K562 (cell line): ENCODE measurements around the gene FAM174B. TPM values are rescaled to one million over a fixed set of nuclear protein-coding genes. Genes with fewer than 3 reads are reported as not detected.

Experiments
- GABPA ChIP-seq: fragments of 200-800 bp; sonication (Bioruptor generic); conservative IDR thresholded peaks from 2 replicates; pipeline ENCODE4 v1.6.1; 2016; ENCODE audit warnings: low read depth, missing genetic modification characterization, missing compliant biosample characterization
- L3MBTL2 ChIP-seq: fragments of 450-650 bp; IDR thresholded peaks from 2 replicates; pipeline ENCODE4 v1.6.1; 2016; ENCODE audit warnings: mild to moderate bottlenecking, moderate library complexity
- polyA plus RNA-seq, 8 experiments: library from polyadenylated mRNA; depleted of rRNA in 4 of 8; stranded (reverse) in 5 of 8; unstranded in 3 of 8; fragments of >200 nt; fragmentation: Nextera tagmentation in 2 of 8; fragmentation: Illumina TruSeq in 1 of 8; extraction: Ambion mirVana in 2 of 8; extraction: Trizol in 1 of 8; gene quantifications; 2 replicates each; pipeline versions ENCODE4 v1.2.1 to v1.2.3, GENCODE V29; 2011 to 2014; ENCODE audit warnings: inconsistent platforms in 1 of 8, missing spikeins in 1 of 8
- total RNA-seq, 7 experiments: library from RNA; depleted of rRNA in 6 of 7; stranded (reverse); fragments of >200 nt in 6 of 7; fragmentation: Illumina TruSeq in 2 of 7; extraction: Trizol in 2 of 7; gene quantifications; 2 replicates each; pipeline versions ENCODE4 v1.2.1 to v1.2.3, GENCODE V29; 2011 to 2021; ENCODE audit warnings: low replicate concordance in 1 of 7
- TF ChIP-seq, protein P1 (sequence below), 2 experiments: IDR thresholded peaks; 2 replicates each; pipeline ENCODE4 v1.6.1; 2011; ENCODE audit warnings: borderline replicate concordance in 1 of 2, control low read depth in 1 of 2, low read depth in 1 of 2, low read length in 1 of 2, mild to moderate bottlenecking in 1 of 2, mixed read lengths in 1 of 2, moderate library complexity in 1 of 2; ENCODE audit not compliant: insufficient read depth in 1 of 2, insufficient read length in 1 of 2, poor library complexity in 1 of 2, severe bottlenecking in 1 of 2; ENCODE audit errors: extremely low read depth in 1 of 2
- TF ChIP-seq, protein P2 (sequence below): sonication (generic); formaldehyde crosslinking; IDR thresholded peaks from 2 replicates; pipeline ENCODE4 v1.8.0; 2023; ENCODE audit warnings: missing genetic modification reagents, mild to moderate bottlenecking, borderline replicate concordance

The FAM174B gene
- total and polyA plus RNA-seq, 9 of the 15 experiments (the other 6 are each of a cell fraction or from before 2014, with no cell fraction given): 0.39 to 2.7 (median 1.9) TPM; not detected in 1

- TF ChIP-seq, protein P1, sequence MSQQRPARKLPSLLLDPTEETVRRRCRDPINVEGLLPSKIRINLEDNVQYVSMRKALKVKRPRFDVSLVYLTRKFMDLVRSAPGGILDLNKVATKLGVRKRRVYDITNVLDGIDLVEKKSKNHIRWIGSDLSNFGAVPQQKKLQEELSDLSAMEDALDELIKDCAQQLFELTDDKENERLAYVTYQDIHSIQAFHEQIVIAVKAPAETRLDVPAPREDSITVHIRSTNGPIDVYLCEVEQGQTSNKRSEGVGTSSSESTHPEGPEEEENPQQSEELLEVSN (IDR thresholded peaks at IDR 0.05; ENCODE audit: borderline replicate concordance in 1 of 2, extremely low read depth in 1 of 2, insufficient read depth in 1 of 2, insufficient read length in 1 of 2, low read depth in 1 of 2, low read length in 1 of 2, poor library complexity in 1 of 2, severe bottlenecking in 1 of 2): peak in 1 of 2 experiments; percentile 73
- TF ChIP-seq L3MBTL2: peak; percentile 73
- TF ChIP-seq, protein P2, sequence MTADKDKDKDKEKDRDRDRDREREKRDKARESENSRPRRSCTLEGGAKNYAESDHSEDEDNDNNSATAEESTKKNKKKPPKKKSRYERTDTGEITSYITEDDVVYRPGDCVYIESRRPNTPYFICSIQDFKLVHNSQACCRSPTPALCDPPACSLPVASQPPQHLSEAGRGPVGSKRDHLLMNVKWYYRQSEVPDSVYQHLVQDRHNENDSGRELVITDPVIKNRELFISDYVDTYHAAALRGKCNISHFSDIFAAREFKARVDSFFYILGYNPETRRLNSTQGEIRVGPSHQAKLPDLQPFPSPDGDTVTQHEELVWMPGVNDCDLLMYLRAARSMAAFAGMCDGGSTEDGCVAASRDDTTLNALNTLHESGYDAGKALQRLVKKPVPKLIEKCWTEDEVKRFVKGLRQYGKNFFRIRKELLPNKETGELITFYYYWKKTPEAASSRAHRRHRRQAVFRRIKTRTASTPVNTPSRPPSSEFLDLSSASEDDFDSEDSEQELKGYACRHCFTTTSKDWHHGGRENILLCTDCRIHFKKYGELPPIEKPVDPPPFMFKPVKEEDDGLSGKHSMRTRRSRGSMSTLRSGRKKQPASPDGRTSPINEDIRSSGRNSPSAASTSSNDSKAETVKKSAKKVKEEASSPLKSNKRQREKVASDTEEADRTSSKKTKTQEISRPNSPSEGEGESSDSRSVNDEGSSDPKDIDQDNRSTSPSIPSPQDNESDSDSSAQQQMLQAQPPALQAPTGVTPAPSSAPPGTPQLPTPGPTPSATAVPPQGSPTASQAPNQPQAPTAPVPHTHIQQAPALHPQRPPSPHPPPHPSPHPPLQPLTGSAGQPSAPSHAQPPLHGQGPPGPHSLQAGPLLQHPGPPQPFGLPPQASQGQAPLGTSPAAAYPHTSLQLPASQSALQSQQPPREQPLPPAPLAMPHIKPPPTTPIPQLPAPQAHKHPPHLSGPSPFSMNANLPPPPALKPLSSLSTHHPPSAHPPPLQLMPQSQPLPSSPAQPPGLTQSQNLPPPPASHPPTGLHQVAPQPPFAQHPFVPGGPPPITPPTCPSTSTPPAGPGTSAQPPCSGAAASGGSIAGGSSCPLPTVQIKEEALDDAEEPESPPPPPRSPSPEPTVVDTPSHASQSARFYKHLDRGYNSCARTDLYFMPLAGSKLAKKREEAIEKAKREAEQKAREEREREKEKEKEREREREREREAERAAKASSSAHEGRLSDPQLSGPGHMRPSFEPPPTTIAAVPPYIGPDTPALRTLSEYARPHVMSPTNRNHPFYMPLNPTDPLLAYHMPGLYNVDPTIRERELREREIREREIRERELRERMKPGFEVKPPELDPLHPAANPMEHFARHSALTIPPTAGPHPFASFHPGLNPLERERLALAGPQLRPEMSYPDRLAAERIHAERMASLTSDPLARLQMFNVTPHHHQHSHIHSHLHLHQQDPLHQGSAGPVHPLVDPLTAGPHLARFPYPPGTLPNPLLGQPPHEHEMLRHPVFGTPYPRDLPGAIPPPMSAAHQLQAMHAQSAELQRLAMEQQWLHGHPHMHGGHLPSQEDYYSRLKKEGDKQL (CRISPR knock-in tag): no peak
- TF ChIP-seq GABPA (tag): peak; percentile 36
These were observed at the start of gene FAM174B (continued) for GRCh38 chr15:92655178-92655995.
